IPS DF 6.9 (cell line): ENCODE results near the gene DIP2C.

Experiments used
- DNase-seq: peaks from one replicate; pipeline ENCODE4 v3.0.0-alpha.2; 2013; ENCODE audit warnings: low read depth, low spot score
- H3K27ac ChIP-seq: one replicate; pipeline ENCODE4 v1.5.1; 2013; ENCODE audit warnings: low read length, control low read depth
- H3K27me3 ChIP-seq: 2 replicates; pipeline ENCODE4 v1.6.1; 2013; ENCODE audit warnings: mild to moderate bottlenecking, low read length; ENCODE audit not compliant: control insufficient read depth, insufficient read depth
- H3K36me3 ChIP-seq: 2 replicates; pipeline ENCODE4 v1.6.1; 2013; ENCODE audit warnings: low read length; ENCODE audit not compliant: control insufficient read depth, insufficient read depth
- H3K4me1 ChIP-seq: 2 replicates; pipeline ENCODE4 v1.6.1; 2013; ENCODE audit warnings: low read length; ENCODE audit not compliant: control insufficient read depth, insufficient read depth
- H3K4me3 ChIP-seq: 2 replicates; pipeline ENCODE4 v1.5.1; 2013; ENCODE audit warnings: mild to moderate bottlenecking, low read length
- H3K9me3 ChIP-seq: 2 replicates; pipeline ENCODE4 v1.6.1; 2013; ENCODE audit warnings: low read length, inconsistent platforms; ENCODE audit not compliant: control insufficient read depth, insufficient read depth
- WGBS: extraction: QIAGEN DNeasy Blood & Tissue Kit; methylation state at CpG from one replicate; pipeline ENCODE4 v1.1.7; 2013; ENCODE audit warnings: mixed read lengths, missing lambda C conversion rate; ENCODE audit not compliant: insufficient read length, insufficient coverage; 5-methylcytosine and 5-hydroxymethylcytosine counted together

Gene DIP2C

DNA sequence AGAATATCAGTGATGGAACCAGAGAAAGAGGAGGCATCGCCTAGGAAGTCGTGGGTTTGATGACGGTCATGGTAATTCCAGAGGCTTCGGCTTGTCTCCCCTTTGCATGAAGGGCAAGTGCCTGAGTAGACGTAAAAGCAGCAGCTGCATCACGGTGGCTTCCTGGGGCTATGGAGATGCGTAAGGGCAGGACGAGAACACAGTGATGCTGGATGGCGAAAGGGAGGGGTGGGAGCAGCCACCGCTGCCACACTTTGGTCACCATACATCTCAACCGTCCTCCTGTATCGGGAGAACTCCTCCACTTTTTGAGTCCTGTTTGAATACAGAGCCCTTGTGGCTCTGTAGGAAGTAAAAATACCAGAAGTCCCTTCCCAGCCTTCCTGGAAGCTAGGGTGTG is 371.5 kb downstream of the DIP2C start:
- H3K27me3 ChIP-seq: no peaks in the 10 kb centered on the region
- H3K27ac ChIP-seq: no peak overlapping the region
- H3K9me3 ChIP-seq: no peaks in the 10 kb centered on the region; the same call in 1 of the 2 replicates
- no peaks in the 10 kb centered on the region for H3K36me3 ChIP-seq
- no peak for DNase-seq
- H3K4me1 ChIP-seq: no peaks in the 10 kb centered on the region
- no peak overlapping the region for H3K4me3 ChIP-seq
- no CpG with 5 or more reads among the region's 12 CpGs for WGBS

DNA sequence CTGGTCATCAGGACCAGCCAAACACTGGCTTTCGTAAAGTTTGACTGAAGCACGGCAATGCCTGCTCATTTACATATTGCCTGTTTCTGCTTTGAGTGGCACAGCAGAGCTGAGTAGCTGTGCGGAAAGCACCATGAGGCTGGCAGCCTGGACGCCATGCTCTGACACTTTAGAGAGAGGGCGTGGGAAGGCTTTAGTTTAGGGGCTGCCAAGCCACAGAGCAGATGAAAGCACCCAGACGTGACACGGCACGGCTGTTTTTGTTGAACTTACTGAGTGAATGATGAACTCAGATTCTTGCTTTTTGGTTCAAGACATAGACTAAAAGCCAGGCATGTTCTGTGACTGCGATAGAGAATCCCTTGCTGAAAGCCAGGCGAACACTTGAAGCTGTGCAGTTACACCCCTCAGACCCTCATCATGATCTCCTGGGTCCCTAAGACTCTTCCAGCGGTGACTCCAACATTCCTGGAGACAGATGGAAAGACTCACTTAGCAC is 372.1 kb downstream of the DIP2C start:
- WGBS: no CpG with 5 or more reads among the region's 11 CpGs
- Histone ChIP-seq H3K9me3 (no peaks in the 10 kb centered on the region; the same call in 1 of the 2 replicates), H3K36me3 (no peaks in the 10 kb centered on the region), H3K27me3 (no peaks in the 10 kb centered on the region), H3K4me1 (no peaks in the 10 kb centered on the region), H3K27ac (no peak overlapping the region), H3K4me3 (no peak overlapping the region)
- no peak for DNase-seq

DNA sequence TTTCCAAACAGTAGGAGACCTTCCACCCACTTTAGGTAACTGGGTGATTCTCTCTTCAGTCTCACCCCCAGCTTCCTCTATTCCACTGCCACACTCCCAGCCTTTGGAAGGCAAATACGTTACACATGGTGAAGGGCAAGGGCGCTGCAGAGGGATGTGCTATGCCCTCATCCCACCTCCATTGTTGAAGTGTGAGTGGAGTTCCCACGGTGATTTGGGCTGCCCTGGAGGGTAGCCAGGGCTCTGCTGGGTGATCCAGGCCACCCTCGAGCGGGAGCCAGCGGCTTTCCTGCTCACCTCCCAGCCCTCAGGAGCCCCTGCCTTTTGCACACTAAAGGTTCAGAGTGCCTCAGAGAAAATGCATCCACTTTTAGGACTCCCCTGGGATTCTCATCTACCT is 373.1 kb downstream of the DIP2C start:
- no peak for DNase-seq
- no peaks in the 10 kb centered on the region; the same call in 1 of the 2 replicates for H3K9me3 ChIP-seq
- no peaks in the 10 kb centered on the region for H3K27me3 ChIP-seq
- H3K27ac ChIP-seq: no peak overlapping the region
- no CpG with 5 or more reads among the region's 6 CpGs for WGBS
- H3K4me1 ChIP-seq: no peaks in the 10 kb centered on the region
- H3K4me3 ChIP-seq: no peak overlapping the region
- no peaks in the 10 kb centered on the region for H3K36me3 ChIP-seq

DNA sequence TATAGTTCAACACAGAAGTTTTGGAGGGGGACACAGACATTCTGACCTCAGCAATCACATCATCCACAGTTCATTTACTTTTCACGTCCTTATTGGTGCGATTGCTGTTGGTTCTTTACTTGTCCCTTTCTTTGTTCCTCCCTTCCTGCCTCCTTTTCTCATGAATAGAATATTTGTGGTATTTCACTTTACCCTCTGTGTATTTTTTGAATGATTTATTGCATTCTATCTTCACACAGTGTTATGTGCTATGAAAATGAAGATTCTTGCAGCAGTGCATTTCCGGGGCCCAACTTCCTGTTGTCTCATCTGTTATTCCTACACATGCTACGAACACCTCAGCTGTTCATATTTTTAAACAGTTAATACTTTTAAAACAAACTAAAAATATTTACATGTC is 374.6 kb downstream of the DIP2C start:
- H3K4me3 ChIP-seq: no peak overlapping the region
- no peak overlapping the region for H3K27ac ChIP-seq
- H3K9me3 ChIP-seq: no peaks in the 10 kb centered on the region
- 100% methylated on average over 1 of the region's 4 CpGs for WGBS
- no peaks in the 10 kb centered on the region for H3K36me3 ChIP-seq
- H3K4me1 ChIP-seq: no peaks in the 10 kb centered on the region
- no peaks in the 10 kb centered on the region for H3K27me3 ChIP-seq
- DNase-seq: no peak

DNA sequence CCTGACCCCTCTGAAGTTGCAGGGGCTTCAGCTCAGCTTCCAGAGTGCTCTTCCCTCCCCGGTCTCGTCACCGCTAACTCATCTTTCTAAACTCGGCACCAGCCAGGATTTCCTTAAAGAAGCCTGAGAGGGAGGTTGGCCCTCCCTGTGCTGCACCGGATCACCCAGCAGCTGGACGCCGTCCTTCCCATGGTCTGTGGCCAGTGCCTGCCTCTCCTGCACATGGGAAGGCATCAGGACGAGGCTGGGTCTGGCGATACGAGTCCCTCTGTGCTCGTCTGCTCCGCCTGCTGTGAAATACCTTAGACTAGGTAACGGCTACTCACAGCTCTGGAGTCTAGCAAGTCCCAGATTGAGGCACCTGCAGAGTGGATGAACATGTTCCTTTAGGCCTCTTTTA is 375.1 kb downstream of the DIP2C start:
- Histone ChIP-seq H3K4me1 (no peaks in the 10 kb centered on the region), H3K4me3 (no peak overlapping the region), H3K27ac (no peak overlapping the region), H3K9me3 (no peaks in the 10 kb centered on the region), H3K36me3 (no peaks in the 10 kb centered on the region), H3K27me3 (no peaks in the 10 kb centered on the region)
- no CpG with 5 or more reads among the region's 13 CpGs for WGBS
- DNase-seq: no peak

DNA sequence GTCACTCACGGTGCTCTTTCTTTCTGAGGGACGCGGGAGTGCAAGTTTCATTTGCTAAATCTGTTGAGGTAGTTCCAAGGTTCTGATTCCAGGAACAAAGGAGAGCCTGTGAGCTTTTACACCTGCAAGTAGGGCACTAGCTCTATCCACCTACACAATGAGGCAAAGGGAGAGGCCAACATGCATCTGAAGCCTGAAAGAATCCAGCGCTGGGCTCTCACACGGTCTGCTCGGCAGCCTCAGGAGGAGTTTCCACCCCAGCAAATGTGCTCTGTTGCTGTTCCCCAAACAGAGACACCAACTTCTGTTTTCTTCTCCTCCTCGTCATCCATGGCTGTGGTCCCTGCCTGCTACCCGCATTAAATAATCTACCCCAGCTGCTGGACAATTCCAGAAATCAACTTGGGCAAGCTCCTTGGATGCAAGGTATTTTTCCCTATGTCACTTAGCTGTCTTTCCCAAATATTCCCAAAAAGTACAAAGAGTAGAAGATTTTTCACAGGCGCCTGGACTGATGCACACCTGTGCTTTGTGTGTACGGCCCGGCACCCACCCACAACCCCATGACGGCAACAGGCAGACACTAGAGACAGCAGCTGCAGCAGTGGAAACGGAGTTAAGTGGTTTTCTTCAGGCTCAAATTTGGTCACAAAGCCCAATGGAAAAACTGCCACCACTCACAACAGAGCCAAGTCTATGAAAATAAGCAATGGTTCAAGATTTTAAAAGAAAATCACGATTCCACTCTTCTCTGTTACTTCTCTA is 377.4 kb downstream of the DIP2C start:
- Histone ChIP-seq H3K36me3 (no peaks in the 10 kb centered on the region), H3K4me1 (no peaks in the 10 kb centered on the region), H3K27me3 (no peaks in the 10 kb centered on the region), H3K4me3 (no peak overlapping the region), H3K27ac (no peak overlapping the region), H3K9me3 (no peaks in the 10 kb centered on the region)
- no CpG with 5 or more reads among the region's 14 CpGs for WGBS
- DNase-seq: no peak

DNA sequence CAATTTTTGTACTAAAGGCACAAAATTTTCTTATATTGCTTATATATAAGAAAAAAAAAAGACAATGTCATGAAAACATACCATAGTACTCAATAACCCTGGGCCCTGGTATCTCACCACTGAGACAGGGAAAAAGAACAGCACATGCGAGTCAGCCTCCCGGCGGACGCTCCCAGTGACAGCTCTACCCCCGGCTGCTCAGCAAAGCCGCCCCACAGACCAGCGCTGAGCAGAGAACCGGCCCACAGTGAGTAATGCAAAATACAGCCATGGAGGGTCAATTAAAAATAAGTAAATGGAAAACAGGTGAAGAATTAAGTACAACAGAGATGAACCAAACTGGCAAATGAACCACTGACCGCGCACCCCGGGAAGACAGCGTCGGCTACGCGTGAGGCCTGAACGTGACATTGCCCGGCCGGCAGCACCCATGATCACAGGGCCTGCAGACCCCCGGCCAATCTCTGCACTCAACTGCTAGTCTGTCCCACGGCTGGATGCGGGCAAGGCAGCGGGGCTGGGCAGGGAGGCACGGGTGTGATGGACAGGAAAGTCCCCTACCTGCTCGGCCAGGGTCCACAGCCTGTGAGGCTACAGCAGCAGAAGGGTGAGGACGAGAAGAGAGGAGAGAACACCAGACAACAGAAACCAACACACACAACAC is 378.4 kb downstream of the DIP2C start:
- Histone ChIP-seq H3K4me1 (no peaks in the 10 kb centered on the region), H3K4me3 (no peak overlapping the region; the same call in 1 of the 2 replicates)

DNA sequence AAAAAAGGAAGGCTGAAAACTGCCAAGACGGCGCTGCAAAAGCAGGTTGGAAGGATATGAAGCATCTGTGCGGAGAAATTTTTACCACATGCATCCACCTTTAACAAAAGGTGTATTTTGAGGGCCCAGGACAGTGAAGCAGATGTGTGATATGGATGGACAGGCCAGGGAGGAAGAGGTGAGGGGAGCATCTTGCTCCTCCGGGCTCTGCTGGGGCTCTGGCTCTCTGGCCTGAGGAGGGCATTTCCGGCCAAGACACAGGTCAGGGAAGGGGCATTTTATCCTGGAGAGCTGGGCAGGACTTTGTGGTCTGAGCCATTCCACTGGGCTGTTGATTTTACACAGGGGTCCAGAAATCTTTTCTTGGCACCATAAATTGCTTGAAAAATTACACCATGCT is 379.1 kb downstream of the DIP2C start:
- H3K4me1 ChIP-seq: no peaks in the 10 kb centered on the region
- no CpG with 5 or more reads among the region's 5 CpGs for WGBS
- no peaks in the 10 kb centered on the region for H3K9me3 ChIP-seq
- no peak overlapping the region for H3K4me3 ChIP-seq
- no peak for DNase-seq
- H3K27ac ChIP-seq: no peak overlapping the region
- H3K27me3 ChIP-seq: no peaks in the 10 kb centered on the region
- H3K36me3 ChIP-seq: no peaks in the 10 kb centered on the region

More for the DNA sequence above, 378.4 kb downstream of the DIP2C start:
- Histone ChIP-seq H3K27me3 (no peaks in the 10 kb centered on the region), H3K36me3 (no peaks in the 10 kb centered on the region), H3K27ac (no peak overlapping the region), H3K9me3 (no peaks in the 10 kb centered on the region)
- no CpG with 5 or more reads among the region's 25 CpGs for WGBS
- DNase-seq: no peak

DNA sequence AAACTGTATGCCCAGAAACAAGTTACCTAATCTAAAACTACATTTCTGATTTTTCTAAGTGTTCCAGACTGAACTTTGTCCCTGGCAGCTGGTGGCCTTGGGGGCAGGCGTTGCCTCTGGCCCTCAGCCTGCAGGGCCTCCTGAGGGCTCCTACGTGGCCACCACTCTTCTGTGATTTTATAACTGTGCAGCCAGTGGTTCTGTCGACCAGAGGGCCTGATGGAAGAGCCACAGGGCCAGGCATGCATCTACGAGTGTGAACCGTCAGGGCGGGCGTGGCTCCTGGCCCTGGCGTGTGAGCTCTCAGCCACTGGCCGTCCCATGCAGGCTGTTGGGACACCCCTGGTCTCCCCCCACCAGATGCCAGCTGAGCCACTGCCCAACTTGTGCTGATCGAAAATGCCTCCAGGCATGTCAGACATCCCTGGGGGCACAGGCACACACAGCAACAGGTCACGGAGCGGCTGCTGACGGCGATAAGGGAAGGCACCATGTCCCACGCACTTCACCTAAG is 380.8 kb downstream of the DIP2C start:
- H3K4me3 ChIP-seq: no peak overlapping the region
- no peaks in the 10 kb centered on the region for H3K27me3 ChIP-seq
- no peak overlapping the region for H3K27ac ChIP-seq
- no peaks in the 10 kb centered on the region for H3K9me3 ChIP-seq
- H3K36me3 ChIP-seq: no peaks in the 10 kb centered on the region
- no peaks in the 10 kb centered on the region for H3K4me1 ChIP-seq
- no peak for DNase-seq
- WGBS: no CpG with 5 or more reads among the region's 15 CpGs

DNA sequence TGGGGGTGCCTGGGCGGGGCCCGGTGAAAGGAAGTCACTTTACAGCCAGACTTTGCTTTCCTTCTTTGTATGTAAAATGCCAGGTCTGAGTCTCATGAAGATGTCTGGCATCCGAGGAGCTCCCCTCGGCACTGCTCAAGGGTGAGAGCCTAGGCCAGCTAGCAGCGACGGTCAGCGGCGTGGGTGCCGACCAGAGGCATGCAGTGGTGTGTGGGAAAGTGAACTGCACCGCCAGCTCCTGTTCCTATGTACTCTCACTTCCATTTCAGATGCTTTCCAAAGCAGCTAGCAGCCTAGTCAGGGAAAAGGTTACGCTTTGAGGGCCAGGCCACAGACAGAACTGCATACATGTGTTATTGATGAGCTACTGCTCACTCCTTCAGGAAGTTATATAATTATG is 381.4 kb downstream of the DIP2C start:
- no peaks in the 10 kb centered on the region for H3K9me3 ChIP-seq
- no peaks in the 10 kb centered on the region for H3K36me3 ChIP-seq
- H3K27me3 ChIP-seq: no peaks in the 10 kb centered on the region
- H3K4me3 ChIP-seq: no peak overlapping the region
- no peak for DNase-seq
- WGBS: no CpG with 5 or more reads among the region's 11 CpGs
- H3K27ac ChIP-seq: no peak overlapping the region
- no peaks in the 10 kb centered on the region for H3K4me1 ChIP-seq
